Right lobe of liver (tissue), 4 donors: ENCODE measurements around the gene C11orf42.

Experiments used
- POLR2A ChIP-seq: fragments of 450-650 bp; IDR thresholded peaks from one replicate; pipeline ENCODE4 v1.6.1; 2017; ENCODE audit warnings: antibody characterized with exemption, mild to moderate bottlenecking
- TF ChIP-seq, protein P1 (sequence below), 4 donors: fragments of 200-600 bp in 3 of 4; fragments of 450-650 bp in 1 of 4; IDR thresholded peaks; one replicate each; pipeline versions ENCODE4 v1.5.1 to v1.8.0; 2016 to 2022; ENCODE audit warnings: antibody characterized with exemption in 4 of 4, mild to moderate bottlenecking in 2 of 4
- donor health status: DM: no; HTN: no; CAD: no.
- donor health status: DM: no; HTN: no; CAD: no.
- donor health status: DM: no; HTN: yes; CAD: no.

GRCh38 chr11:6232899-6233298 is 27.5 kb downstream of the C11orf42 start:
- TF ChIP-seq, protein P1, sequence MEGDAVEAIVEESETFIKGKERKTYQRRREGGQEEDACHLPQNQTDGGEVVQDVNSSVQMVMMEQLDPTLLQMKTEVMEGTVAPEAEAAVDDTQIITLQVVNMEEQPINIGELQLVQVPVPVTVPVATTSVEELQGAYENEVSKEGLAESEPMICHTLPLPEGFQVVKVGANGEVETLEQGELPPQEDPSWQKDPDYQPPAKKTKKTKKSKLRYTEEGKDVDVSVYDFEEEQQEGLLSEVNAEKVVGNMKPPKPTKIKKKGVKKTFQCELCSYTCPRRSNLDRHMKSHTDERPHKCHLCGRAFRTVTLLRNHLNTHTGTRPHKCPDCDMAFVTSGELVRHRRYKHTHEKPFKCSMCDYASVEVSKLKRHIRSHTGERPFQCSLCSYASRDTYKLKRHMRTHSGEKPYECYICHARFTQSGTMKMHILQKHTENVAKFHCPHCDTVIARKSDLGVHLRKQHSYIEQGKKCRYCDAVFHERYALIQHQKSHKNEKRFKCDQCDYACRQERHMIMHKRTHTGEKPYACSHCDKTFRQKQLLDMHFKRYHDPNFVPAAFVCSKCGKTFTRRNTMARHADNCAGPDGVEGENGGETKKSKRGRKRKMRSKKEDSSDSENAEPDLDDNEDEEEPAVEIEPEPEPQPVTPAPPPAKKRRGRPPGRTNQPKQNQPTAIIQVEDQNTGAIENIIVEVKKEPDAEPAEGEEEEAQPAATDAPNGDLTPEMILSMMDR (IDR thresholded peaks at IDR 0.05) = no peak
- TF ChIP-seq POLR2A = no peak
